Sigmoid colon (tissue), 4 donors: ENCODE results near the gene MCC.

ENCODE experiments used
- CTCF ChIP-seq, 4 experiments: fragments of 450-650 bp in 3 of 4; fragments of 200-600 bp in 1 of 4; IDR thresholded peaks; one replicate each; pipeline ENCODE4 v1.5.1; 2016 to 2019; ENCODE audit warnings: antibody characterized with exemption in 4 of 4, mild to moderate bottlenecking in 3 of 4, moderate library complexity in 2 of 4
- EP300 ChIP-seq, 4 donors: sonication (generic); formaldehyde crosslinking; IDR thresholded peaks; one replicate each; pipeline ENCODE4 v1.6.1; 2017; ENCODE audit warnings: antibody characterized with exemption in 4 of 4
- POLR2AphosphoS5 ChIP-seq, 4 donors: sonication (generic); formaldehyde crosslinking; IDR thresholded peaks; one replicate each; pipeline ENCODE4 v1.6.1; 2017; ENCODE audit warnings: antibody characterized with exemption in 4 of 4

GRCh38 chr5:113110117-113110516, 378.1 kb downstream of the MCC start:
- TF ChIP-seq POLR2AphosphoS5 (IDR thresholded peaks at IDR 0.05) (no peak), CTCF (IDR thresholded peaks at IDR 0.05) (no peak), EP300 (IDR thresholded peaks at IDR 0.05) (no peak)
